MM.1S (cell line): ENCODE results near the gene SPPL2C.

Experiments
- DNase-seq: peaks from one replicate; pipeline ENCODE4 v3.0.0-alpha.2; 2015
- H2AFZ ChIP-seq: fragments of 300-600 bp; sonication (generic); 2 replicates; pipeline ENCODE4 v1.6.0; 2016; ENCODE audit warnings: antibody characterized with exemption, low read length
- H3F3A ChIP-seq: fragments of 300-600 bp; sonication (generic); 2 replicates; pipeline ENCODE4 v1.6.1; 2016; ENCODE audit warnings: mild to moderate bottlenecking, antibody characterized with exemption, low read length, moderate library complexity, mixed read lengths; ENCODE audit not compliant: insufficient read depth
- H3K27ac ChIP-seq: fragments of 300-600 bp; sonication (generic); 2 replicates; pipeline ENCODE4 v1.5.1; 2016; ENCODE audit warnings: mild to moderate bottlenecking, low read length
- H3K27me3 ChIP-seq: fragments of 300-600 bp; sonication (generic); replicated peaks from 2 replicates; pipeline ENCODE4 v1.6.0; 2016; ENCODE audit warnings: low read length; ENCODE audit not compliant: insufficient read depth
- H3K36me3 ChIP-seq: fragments of 300-600 bp; sonication (generic); replicated peaks from 2 replicates; pipeline ENCODE4 v1.6.1; 2016; ENCODE audit warnings: mild to moderate bottlenecking, low read length, mixed read lengths; ENCODE audit not compliant: insufficient read depth
- H3K4me1 ChIP-seq: fragments of 300-600 bp; sonication (generic); 2 replicates; pipeline ENCODE4 v1.6.1; 2016; ENCODE audit warnings: low read length, mixed read lengths
- H3K4me2 ChIP-seq: fragments of 300-600 bp; sonication (generic); 2 replicates; pipeline ENCODE4 v1.6.0; 2016; ENCODE audit warnings: low read depth, low read length
- H3K4me3 ChIP-seq: fragments of 300-600 bp; sonication (generic); 2 replicates; pipeline ENCODE4 v1.5.1; 2016; ENCODE audit warnings: low read length, mixed read lengths
- H3K79me2 ChIP-seq: fragments of 300-600 bp; sonication (generic); 2 replicates; pipeline ENCODE4 v1.6.1; 2016; ENCODE audit warnings: mixed run types, low read length, mixed read lengths
- H3K9ac ChIP-seq: fragments of 300-600 bp; sonication (generic); 2 replicates; pipeline ENCODE4 v1.6.1; 2016; ENCODE audit warnings: low read length, mixed read lengths
- H3K9me2 ChIP-seq: fragments of 300-600 bp; sonication (generic); replicated peaks from 2 replicates; pipeline ENCODE4 v1.6.1; 2016; ENCODE audit warnings: mild to moderate bottlenecking, low read length, mixed read lengths; ENCODE audit not compliant: insufficient read depth
- H3K9me3 ChIP-seq: fragments of 300-600 bp; sonication (generic); replicated peaks from 2 replicates; pipeline ENCODE4 v1.6.1; 2016; ENCODE audit warnings: mild to moderate bottlenecking, low read length, mixed read lengths; ENCODE audit not compliant: insufficient read depth
- H4K20me1 ChIP-seq: fragments of 300-600 bp; sonication (generic); 2 replicates; pipeline ENCODE4 v1.6.1; 2016; ENCODE audit warnings: mild to moderate bottlenecking, low read length, moderate library complexity, mixed read lengths; ENCODE audit not compliant: insufficient read depth
- CTCF ChIP-seq: fragments of 300-600 bp; sonication (generic); IDR thresholded peaks from 2 replicates; pipeline ENCODE4 v1.5.1; 2016; ENCODE audit warnings: antibody characterized with exemption, low read length, mixed read lengths
- EZH2 ChIP-seq: fragments of 300-600 bp; sonication (generic); optimal IDR thresholded peaks from 2 replicates; pipeline ENCODE3; 2017; ENCODE audit warnings: low read depth, mild to moderate bottlenecking, antibody characterized with exemption, low read length, mixed read lengths
- EZH2phosphoT487 ChIP-seq: fragments of 300-600 bp; sonication (generic); IDR thresholded peaks from 2 replicates; pipeline ENCODE4 v1.6.1; 2018; ENCODE audit warnings: antibody characterized with exemption, low read length

SPPL2C gene

GRCh38 chr17:45834471-45835396 is 9.9 kb upstream of the SPPL2C start:
- Histone ChIP-seq H3K27ac (no peak overlapping the region), H3K4me1 (no peaks in the 10 kb centered on the region), H3K36me3 (no peaks in the 10 kb centered on the region), H3K4me3 (no peak overlapping the region), H3K9ac (no peak overlapping the region), H3K4me2 (no peak overlapping the region), H3K27me3 (peaks cover 72% of the 10 kb centered on the region), H3F3A (no peaks in the 10 kb centered on the region), H3K79me2 (no peaks in the 10 kb centered on the region), H2AFZ (no peak overlapping the region), H3K9me3 (no peaks in the 10 kb centered on the region), H4K20me1 (no peaks in the 10 kb centered on the region), H3K9me2 (no peaks in the 10 kb centered on the region)
- DNase-seq = no peak
- TF ChIP-seq EZH2phosphoT487 (no peak), EZH2 (no peak), CTCF (no peak)

DNA sequence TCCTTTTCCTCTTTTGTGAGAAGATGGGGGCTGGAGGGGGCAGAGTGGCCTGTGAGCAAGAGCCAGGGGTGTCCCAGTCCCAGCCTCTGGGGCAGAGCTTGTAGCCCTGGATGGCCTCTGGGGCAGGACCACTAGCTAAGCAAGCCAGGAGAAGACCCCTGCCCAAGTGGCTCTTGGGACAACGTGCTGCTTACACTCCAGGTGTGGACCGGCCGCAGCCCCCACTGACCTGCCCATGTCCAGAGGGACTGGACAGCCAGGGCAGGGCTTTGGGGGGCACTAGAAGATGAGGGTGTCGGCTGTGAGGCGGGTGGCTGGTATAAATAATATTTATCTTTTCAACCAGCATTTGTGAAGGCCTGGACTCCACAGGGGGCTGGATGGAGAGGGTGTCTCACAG is 9.2 kb upstream of the SPPL2C start:
- H3K9me3 ChIP-seq = no peaks in the 10 kb centered on the region
- no peaks in the 10 kb centered on the region for H3K9me2 ChIP-seq
- H3K4me2 ChIP-seq = no peak overlapping the region
- H3K4me3 ChIP-seq = no peak overlapping the region
- no peak for DNase-seq
- TF ChIP-seq CTCF = no peak
- no peak for TF ChIP-seq EZH2
- no peak for TF ChIP-seq EZH2phosphoT487
- no peak overlapping the region for H3K27ac ChIP-seq
- peaks cover 65% of the 10 kb centered on the region for H3K27me3 ChIP-seq
- no peak overlapping the region for H3K9ac ChIP-seq
- H4K20me1 ChIP-seq = no peaks in the 10 kb centered on the region
- H3K79me2 ChIP-seq = no peaks in the 10 kb centered on the region
- no peaks in the 10 kb centered on the region for H3K4me1 ChIP-seq
- no peak overlapping the region for H2AFZ ChIP-seq
- H3F3A ChIP-seq = no peaks in the 10 kb centered on the region
- H3K36me3 ChIP-seq = no peaks in the 10 kb centered on the region

DNA sequence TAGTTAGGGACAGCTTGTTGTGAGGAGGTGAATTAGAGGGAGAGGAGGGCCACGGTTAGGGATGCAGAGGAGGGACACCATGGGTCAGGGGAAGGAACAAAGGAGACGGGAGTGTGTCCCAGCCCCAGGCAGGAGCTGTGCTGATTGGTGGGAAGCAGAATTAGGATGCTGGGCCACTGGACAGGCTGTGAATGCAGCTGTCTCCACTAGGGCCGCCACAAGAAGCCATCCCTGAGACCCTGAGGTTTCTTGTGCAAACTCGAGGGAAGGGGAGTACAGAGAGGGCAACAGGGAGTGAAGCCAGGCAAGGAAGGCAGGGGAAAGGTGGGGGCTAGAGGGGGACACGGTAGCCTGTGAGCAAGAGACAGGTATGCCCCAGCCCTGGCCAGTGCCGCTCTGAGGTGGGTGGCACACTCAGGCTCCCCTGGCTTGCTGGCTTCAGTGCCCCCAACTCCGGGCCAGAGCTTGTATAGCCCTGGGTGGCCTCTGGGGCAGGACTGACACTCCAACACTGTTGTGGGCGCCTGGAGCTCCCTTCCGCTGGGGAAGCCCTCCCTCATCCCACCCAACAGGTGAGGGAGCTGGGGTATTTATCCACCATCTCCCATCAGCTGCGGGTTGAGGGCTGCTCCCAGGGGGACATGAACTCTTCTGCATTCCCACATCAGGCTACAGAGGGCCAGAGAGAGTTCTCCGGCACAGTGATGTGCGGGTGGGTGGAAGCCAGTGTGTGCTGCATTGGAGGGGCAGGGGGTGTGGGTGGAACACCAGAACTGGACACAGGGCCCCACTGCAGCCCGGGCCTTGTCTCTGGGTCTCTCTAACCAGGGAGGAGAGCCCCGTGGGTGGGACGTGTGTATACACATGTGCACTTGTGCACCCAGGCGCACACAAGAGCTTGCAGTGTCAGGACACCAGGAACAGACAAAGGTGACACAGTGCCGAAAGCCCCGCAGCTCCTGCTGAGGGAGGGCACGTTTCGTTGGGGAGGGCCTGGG is 8.3 kb upstream of the SPPL2C start:
- DNase-seq = no peak
- Histone ChIP-seq H3K4me1 (no peaks in the 10 kb centered on the region), H3K36me3 (no peaks in the 10 kb centered on the region), H3K9ac (no peak overlapping the region), H3K27ac (no peak overlapping the region), H2AFZ (no peak overlapping the region), H3K9me3 (no peaks in the 10 kb centered on the region), H3K4me3 (no peak overlapping the region), H3K79me2 (no peaks in the 10 kb centered on the region), H4K20me1 (no peaks in the 10 kb centered on the region), H3K9me2 (no peaks in the 10 kb centered on the region), H3K27me3 (peaks cover 56% of the 10 kb centered on the region), H3K4me2 (no peak overlapping the region), H3F3A (no peaks in the 10 kb centered on the region)
- TF ChIP-seq EZH2 = no peak
- no peak for TF ChIP-seq EZH2phosphoT487
- no peak for TF ChIP-seq CTCF
